Measurements from ENCODE around the gene PGS1. TPM values are rescaled to one million over a fixed set of nuclear protein-coding genes. Genes with fewer than 3 reads are reported as not detected.

The PGS1 gene
- total RNA-seq, 1 donor from 2014 or later = 84.0 TPM

- no peak for DNase-seq (ENCODE audit: extremely low read depth, low read depth, low spot score)
These were observed 31.7 kb upstream of the PGS1 start for GRCh38 chr17:78346605-78347250.

GRCh38 chr17:78347453-78347852 lies 31.0 kb upstream of the PGS1 start:
- no peak for DNase-seq (ENCODE audit: extremely low read depth, low read depth, low spot score)

- no peak for DNase-seq (ENCODE audit: extremely low read depth, low read depth, low spot score)
These were observed 30.2 kb upstream of the PGS1 start for GRCh38 chr17:78348055-78348770.

- DNase-seq (ENCODE audit: extremely low read depth, low read depth, low spot score) = no peak
These were observed 28.4 kb upstream of the PGS1 start for GRCh38 chr17:78349891-78350642.

- DNase-seq (ENCODE audit: extremely low read depth, low read depth, low spot score) = no peak
These were observed 26.9 kb upstream of the PGS1 start for GRCh38 chr17:78351449-78352006.

GRCh38 chr17:78353834-78354233 lies 24.6 kb upstream of the PGS1 start:
- no peak for DNase-seq (ENCODE audit: extremely low read depth, low read depth, low spot score)

- DNase-seq (ENCODE audit: extremely low read depth, low read depth, low spot score) = no peak
These were observed 23.3 kb upstream of the PGS1 start for GRCh38 chr17:78355045-78355641.

- no peak for DNase-seq (ENCODE audit: extremely low read depth, low read depth, low spot score)
These were observed 22.7 kb upstream of the PGS1 start for GRCh38 chr17:78355701-78356100.

GRCh38 chr17:78356101-78356713 lies 22.2 kb upstream of the PGS1 start:
- DNase-seq (ENCODE audit: extremely low read depth, low read depth, low spot score) = no peak

GRCh38 chr17:78357177-78357586 lies 21.3 kb upstream of the PGS1 start:
- no peak for DNase-seq (ENCODE audit: extremely low read depth, low read depth, low spot score)

GRCh38 chr17:78357672-78358537 lies 20.5 kb upstream of the PGS1 start:
- DNase-seq (ENCODE audit: extremely low read depth, low read depth, low spot score) = no peak

- no peak for DNase-seq (ENCODE audit: extremely low read depth, low read depth, low spot score)
These were observed 19.7 kb upstream of the PGS1 start for GRCh38 chr17:78358538-78359320.

- no peak for DNase-seq (ENCODE audit: extremely low read depth, low read depth, low spot score)
These were observed 19.0 kb upstream of the PGS1 start for GRCh38 chr17:78359321-78359996.

- no peak for DNase-seq (ENCODE audit: extremely low read depth, low read depth, low spot score)
These were observed 18.5 kb upstream of the PGS1 start, which contains the start of gene SOCS3 for GRCh38 chr17:78359997-78360370. Gene SOCS3, minus strand, starts transcription at chr17:78360077. Its CDS starts 982 bp downstream, at chr17:78359095.

GRCh38 chr17:78360371-78361224 lies 17.9 kb upstream of the PGS1 start:
- no peak for DNase-seq (ENCODE audit: extremely low read depth, low read depth, low spot score)

- DNase-seq (ENCODE audit: extremely low read depth, low read depth, low spot score) = no peak
These were observed 17.2 kb upstream of the PGS1 start for GRCh38 chr17:78361225-78361701.

- no peak for DNase-seq (ENCODE audit: extremely low read depth, low read depth, low spot score)
These were observed 16.2 kb upstream of the PGS1 start for GRCh38 chr17:78362232-78362631.

Measured in glomerular endothelial cell (primary cell).